Right forelimb (tissue), 1 donor: Measurements from ENCODE around the gene ARL5C.
"Not testable (repeated sequence)": the region's sequence is repeated elsewhere in the genome, so short reads cannot be mapped to it uniquely, and the experiment has no call there.

ENCODE experiments used
- DNase-seq: peaks from one replicate; pipeline ENCODE4 v3.0.0-alpha.2; 2018

Gene ARL5C

DNA sequence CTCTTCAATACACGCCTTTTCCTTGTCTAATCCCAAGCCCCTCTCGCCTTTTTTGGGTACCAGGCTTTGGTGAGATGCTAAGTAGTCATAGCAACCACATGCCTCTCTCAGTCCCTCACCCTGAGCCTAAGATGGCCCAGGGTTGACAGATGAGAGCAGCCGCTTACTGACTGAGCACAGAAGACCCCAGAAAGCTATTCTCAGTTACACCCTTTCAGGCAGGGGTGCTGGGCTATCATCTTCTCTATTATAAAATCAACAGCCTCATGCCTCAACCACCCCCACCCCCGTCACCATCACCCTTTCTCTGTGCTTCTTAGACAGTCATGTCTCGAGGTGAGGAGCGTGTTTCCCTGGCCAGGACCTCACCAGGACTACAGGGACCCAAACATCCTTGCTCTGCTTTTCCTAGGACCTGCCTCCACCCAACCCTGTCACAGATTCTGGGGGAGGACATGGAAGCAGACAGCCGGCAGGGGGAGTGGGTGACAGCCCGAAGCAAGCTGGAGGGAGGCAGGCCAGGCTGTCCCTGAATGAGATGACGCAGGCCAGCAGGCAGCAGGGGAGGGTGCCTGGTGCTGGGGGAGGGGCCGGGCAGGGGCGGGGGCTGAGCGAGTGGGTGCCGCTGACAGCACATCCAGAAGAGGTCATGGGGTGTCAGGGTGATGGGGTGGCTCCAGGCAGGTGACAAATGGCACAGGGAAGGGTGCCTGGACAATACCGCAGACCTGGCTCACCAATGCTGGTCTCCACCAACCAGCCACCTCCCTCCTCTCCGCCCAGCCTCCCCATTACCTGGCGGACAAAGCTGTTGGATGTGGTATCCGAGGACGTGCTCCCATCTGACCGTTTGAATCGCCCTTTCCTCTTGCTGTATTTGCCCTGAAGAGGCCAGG is 28.4 kb upstream of the ARL5C start:
- DNase-seq: peak; percentile 70

- DNase-seq: no peak
These were observed 27.4 kb upstream of the ARL5C start for GRCh38 chr17:39193346-39193745.

DNA sequence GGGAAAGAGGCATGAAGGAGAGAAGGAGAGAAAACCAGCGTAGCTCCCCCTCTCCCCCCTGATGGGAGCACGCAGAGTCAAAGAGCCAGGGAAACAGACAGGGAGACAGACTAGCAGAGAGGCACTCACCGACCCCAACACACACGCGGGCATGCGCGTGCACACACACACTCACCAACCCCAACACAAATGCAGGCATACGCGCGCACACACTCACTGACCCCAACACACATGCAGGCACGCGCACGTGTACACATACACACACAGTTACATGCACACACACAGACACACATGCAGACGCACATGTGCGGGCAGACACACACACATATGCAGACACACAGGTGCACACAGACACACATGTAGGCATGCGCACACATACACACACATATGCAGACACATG is 26.9 kb upstream of the ARL5C start:
- DNase-seq: no peak

GRCh38 chr17:39191750-39192510 is 26.0 kb upstream of the ARL5C start:
- DNase-seq: no peak

GRCh38 chr17:39187152-39187830 is 21.3 kb upstream of the ARL5C start:
- no peak for DNase-seq

DNA sequence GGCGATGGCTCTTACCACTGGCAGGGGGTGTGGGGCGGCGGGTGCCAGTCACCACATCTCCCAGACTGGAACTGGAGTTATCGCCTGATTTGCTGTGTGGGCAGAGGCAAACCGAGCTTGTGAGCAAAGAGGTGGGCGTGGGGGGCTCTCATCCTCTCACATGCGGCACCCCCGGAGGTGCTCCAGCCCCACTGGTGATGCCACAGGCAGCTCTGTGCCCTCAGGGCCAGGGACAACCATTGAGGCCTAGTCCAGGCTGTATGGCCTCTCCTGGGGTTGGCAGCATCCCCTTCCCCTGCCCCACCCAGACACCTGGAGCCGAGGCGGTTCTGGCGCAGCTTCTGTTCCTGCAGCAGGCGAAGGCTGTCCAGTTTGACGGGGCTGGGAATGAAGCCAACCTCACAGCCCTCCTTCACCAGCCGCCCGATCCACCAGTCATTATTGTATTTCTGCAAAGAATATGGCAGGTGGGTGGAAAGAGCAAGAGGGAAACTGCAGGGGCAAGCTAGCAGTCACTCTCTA is 20.6 kb upstream of the ARL5C start:
- DNase-seq: no peak

DNA sequence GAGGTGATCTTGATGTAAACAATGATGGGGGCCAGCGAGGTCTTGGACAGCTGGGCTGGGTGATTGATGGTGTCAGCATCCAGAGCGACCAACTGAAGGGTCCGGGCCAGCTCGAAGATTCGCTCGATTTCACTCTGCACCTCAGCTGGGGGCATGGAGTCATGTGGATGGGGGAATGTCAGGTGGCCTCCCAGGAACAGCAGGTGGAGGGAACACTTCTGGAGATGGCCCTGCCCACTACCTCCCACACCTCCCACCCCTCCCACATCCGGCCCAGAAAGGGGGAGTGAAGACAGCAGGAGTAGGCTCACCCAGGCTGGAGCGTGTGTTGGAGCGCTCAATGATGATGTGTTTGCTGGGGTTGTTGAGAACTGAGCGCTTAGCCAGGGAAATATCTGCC is 17.8 kb upstream of the ARL5C start:
- no peak for DNase-seq

- no peak for DNase-seq
These were observed 17.1 kb upstream of the ARL5C start for GRCh38 chr17:39183045-39183444.

DNA sequence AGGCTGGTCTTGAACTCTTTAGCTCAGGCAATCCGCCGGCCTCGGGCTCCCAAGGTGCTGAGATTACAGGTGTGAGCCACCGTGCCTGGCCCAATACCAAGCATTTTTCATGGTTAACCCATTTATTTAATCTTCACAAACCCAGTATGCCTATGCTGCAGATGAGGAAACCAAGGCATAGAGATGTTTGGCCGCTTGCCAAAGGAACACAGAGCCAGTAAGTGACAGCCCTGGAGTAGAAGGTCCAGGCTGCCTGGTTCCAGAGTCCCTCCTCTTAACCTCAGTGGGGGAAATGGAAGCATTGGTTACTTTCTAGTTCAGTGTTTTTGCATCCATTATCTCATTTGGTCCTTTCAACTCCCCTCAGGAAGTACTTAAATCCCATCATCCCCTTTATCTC is 15.3 kb upstream of the ARL5C start:
- DNase-seq: no peak

- DNase-seq: no peak
These were observed 12.6 kb upstream of the ARL5C start for GRCh38 chr17:39178536-39178935.

- DNase-seq: no peak
These were observed 11.3 kb upstream of the ARL5C start for GRCh38 chr17:39177256-39177655.

DNA sequence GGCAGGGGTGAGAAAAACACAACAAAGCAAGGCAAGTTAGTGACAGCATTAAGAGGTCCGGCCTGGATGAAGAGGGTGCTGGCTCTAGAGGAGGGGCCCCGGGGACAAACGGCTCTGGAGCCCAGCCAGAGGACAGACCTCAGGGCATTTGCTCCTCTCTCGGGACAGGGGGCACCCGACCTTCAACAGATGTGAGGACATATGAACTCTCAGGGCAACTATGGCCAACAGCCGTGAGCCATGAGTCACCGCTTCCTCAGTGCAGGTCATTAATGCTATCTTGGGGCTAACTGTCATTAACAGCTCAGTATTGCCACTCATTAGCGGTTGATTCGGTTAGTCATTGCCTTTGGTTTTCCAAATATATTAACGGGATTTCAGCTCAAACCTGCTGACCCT is 9.7 kb upstream of the ARL5C start:
- DNase-seq: no peak

- DNase-seq: peak; percentile 79
These were observed 9.1 kb upstream of the ARL5C start for GRCh38 chr17:39174920-39175694.

DNA sequence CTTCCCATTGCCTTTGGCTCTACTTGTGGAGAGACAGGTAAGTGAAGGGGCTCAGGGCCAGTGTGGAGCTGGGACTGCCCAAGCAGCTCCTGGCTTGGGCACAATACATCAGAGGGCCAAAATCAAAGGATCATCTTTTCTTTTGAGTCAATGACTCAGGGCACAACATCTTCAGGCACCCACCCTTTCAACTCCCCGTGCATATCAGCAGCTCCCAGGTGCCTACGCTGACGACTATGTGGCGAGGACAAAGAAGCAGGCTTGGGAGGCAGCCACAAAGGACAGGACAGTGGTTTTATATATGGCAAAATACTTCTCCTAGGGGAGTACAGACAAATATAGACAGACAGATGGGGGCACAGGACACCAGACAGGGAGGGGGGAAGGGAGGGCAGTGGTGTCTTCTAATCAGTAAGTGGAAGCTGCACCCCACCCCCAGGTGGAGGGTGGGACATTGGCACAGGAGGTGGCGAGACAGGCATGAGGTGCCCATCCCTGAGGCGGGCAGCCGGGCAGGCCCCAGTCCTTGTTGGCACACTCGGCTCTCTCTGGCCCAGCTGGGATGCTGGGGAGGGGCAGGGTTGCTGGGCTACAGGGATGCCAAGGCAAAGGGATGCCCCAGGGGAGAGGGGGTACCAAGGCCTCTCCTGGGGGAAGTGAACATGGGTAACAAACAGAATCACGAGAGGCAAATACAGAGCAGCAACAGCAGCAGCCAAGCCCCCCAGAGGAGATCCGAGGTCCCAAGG is 7.7 kb upstream of the ARL5C start:
- DNase-seq: no peak

DNA sequence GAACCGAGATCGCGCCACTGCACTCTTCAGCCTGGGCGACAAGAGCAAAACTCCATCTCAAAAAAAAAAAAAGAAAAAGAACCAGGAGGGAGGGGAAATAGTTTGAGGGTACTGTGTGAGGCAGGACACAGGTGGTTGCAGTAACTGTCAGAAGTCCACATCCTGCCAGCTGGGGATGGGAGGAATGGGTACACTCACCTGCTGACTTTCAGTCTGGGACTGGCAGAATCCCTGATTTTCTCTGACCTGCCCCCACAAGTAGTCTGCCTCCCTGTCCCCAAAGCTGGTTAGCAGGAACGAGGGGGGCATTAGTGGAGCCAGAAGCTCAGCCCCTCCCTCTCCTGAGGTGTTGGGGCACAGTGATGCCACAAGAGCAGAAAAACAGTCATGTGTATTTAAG is 7.1 kb upstream of the ARL5C start:
- no peak for DNase-seq

- DNase-seq: no peak
These were observed 6.0 kb upstream of the ARL5C start for GRCh38 chr17:39171933-39172332.

GRCh38 chr17:39170558-39170957 is 4.6 kb upstream of the ARL5C start:
- DNase-seq: no peak

- no peak for DNase-seq
These were observed 4.1 kb upstream of the ARL5C start for GRCh38 chr17:39170109-39170508.

DNA sequence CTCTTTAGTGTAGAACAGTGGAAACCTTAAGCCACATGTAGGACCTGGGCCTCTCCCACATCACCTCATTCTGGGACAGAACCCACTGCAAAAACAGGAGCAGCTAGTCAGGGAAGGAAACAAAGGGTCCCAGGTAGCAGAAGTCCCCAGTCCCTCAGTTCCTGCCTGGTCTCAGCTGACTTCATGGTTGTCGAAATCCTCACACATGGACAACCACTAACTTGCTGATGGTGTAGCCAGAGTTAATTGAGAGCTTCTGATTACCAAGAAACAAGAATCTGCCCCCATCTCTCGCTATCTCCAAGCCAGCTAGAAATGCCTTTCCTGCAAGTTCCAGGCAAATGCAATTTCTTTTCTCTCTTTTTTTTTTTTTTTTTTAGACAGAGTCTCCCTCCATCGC is 3.6 kb upstream of the ARL5C start:
- DNase-seq: no peak

DNA sequence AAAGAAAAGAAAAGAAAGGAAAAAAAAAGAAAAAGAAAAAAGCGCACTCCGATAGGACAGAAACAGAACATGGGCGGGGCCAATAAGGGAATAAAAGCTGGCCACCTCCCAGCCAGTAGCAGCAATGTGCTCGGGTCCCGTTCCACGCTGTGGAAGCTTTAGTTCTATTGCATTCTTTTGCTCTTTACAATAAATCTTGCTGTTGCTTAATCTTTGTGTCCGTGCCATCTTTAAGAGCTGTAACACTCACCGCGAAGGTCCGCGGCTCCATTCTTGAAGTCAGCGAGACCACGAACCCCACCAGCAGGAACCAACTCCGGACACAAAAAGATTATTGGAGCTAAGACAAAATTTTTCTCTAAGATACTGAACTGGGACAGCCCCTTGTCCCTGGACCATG is 3.1 kb upstream of the ARL5C start:
- DNase-seq: no peak

DNA sequence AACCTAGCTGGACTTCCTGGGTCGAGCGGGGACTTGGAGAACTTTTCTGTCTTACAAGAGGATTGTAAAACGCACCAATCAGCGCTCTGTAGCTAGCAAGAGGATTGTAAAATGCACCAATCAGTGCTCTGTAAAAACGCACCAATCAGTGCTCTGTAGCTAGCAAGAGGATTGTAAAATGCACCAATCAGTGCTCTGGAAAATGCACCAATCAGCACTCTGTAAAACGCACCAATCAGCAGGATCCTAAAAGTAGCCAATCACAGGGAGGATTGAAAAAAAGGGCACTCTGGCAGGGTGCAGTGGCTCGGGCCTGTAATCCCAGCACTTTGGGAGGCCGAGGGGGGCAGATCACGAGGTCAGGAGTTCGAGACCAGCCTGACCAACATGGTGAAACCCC is 2.5 kb upstream of the ARL5C start:
- DNase-seq: not testable (repeated sequence)

GRCh38 chr17:39167476-39167875 is 1.5 kb upstream of the ARL5C start:
- no peak for DNase-seq
